HL-60 (cell line): ENCODE results near the gene WFS1.

Experiments
- DNase-seq, 2 experiments: peaks; one replicate each; pipeline ENCODE4 v3.0.0-alpha.2; 2010 to 2020; ENCODE audit warnings: low read depth in 1 of 2, low spot score in 1 of 2
- H3K27ac ChIP-seq: fragments of 250-450 bp; sonication (Bioruptor Pico); replicated peaks from 2 replicates; pipeline ENCODE4 v1.5.1; 2020; ENCODE audit warnings: mild to moderate bottlenecking, moderate library complexity
- H3K27me3 ChIP-seq: fragments of 250-450 bp; sonication (Bioruptor Pico); 2 replicates; pipeline ENCODE4 v1.5.1; 2021; ENCODE audit warnings: mild to moderate bottlenecking, moderate library complexity; ENCODE audit not compliant: insufficient read depth, poor library complexity, severe bottlenecking
- H3K4me3 ChIP-seq: replicated peaks from 2 replicates; pipeline ENCODE4 v1.5.1; 2011; ENCODE audit warnings: mild to moderate bottlenecking, control low read depth, low read length; ENCODE audit not compliant: insufficient read depth
- GABPA ChIP-seq: IDR thresholded peaks from 2 replicates; pipeline ENCODE4 v1.6.1; 2012; ENCODE audit warnings: low read depth
- POLR2AphosphoS5 ChIP-seq: IDR thresholded peaks from 2 replicates; pipeline ENCODE4 v1.6.1; 2012; ENCODE audit warnings: low read depth
- SPI1 ChIP-seq: IDR thresholded peaks from 2 replicates; pipeline ENCODE4 v1.6.1; 2012; ENCODE audit warnings: low read depth, mild to moderate bottlenecking, borderline replicate concordance
- TF ChIP-seq, protein P1 (sequence below): IDR thresholded peaks from one replicate; pipeline ENCODE4 v1.5.1; 2011; ENCODE audit warnings: low read length, control low read depth, inconsistent platforms; ENCODE audit not compliant: insufficient read depth
- TF ChIP-seq, protein P2 (sequence below): IDR thresholded peaks from 2 replicates; pipeline ENCODE4 v1.6.1; 2012; ENCODE audit warnings: low read depth; ENCODE audit not compliant: insufficient replicate concordance

The WFS1 gene

DNA sequence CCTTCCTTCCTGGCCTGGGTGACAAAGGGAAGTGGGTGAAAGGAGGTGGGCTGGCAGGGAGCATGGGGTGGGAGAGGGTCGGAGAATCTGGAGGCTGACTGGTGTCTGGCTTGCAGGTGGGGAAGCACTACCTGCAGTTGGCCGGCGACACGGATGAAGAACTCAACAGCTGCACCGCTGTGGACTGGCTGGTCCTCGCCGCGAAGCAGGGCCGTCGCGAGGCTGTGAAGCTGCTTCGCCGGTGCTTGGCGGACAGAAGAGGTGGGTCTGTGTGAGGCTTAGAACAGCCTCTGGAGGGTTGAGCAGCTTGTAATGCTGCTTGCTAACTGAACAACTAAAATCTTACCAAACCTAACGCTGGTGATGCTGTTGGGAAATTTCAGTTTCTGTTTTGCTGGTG, 19.2 kb downstream of the WFS1 start:
- no peak for DNase-seq
- Histone ChIP-seq H3K27ac (no peak overlapping the region), H3K4me3 (no peak overlapping the region), H3K27me3 (no peaks in the 10 kb centered on the region)
- no peak for TF ChIP-seq SPI1
- no peak for TF ChIP-seq POLR2AphosphoS5
- TF ChIP-seq GABPA = no peak
- TF ChIP-seq, protein P1, sequence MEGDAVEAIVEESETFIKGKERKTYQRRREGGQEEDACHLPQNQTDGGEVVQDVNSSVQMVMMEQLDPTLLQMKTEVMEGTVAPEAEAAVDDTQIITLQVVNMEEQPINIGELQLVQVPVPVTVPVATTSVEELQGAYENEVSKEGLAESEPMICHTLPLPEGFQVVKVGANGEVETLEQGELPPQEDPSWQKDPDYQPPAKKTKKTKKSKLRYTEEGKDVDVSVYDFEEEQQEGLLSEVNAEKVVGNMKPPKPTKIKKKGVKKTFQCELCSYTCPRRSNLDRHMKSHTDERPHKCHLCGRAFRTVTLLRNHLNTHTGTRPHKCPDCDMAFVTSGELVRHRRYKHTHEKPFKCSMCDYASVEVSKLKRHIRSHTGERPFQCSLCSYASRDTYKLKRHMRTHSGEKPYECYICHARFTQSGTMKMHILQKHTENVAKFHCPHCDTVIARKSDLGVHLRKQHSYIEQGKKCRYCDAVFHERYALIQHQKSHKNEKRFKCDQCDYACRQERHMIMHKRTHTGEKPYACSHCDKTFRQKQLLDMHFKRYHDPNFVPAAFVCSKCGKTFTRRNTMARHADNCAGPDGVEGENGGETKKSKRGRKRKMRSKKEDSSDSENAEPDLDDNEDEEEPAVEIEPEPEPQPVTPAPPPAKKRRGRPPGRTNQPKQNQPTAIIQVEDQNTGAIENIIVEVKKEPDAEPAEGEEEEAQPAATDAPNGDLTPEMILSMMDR = no peak
- TF ChIP-seq, protein P2, sequence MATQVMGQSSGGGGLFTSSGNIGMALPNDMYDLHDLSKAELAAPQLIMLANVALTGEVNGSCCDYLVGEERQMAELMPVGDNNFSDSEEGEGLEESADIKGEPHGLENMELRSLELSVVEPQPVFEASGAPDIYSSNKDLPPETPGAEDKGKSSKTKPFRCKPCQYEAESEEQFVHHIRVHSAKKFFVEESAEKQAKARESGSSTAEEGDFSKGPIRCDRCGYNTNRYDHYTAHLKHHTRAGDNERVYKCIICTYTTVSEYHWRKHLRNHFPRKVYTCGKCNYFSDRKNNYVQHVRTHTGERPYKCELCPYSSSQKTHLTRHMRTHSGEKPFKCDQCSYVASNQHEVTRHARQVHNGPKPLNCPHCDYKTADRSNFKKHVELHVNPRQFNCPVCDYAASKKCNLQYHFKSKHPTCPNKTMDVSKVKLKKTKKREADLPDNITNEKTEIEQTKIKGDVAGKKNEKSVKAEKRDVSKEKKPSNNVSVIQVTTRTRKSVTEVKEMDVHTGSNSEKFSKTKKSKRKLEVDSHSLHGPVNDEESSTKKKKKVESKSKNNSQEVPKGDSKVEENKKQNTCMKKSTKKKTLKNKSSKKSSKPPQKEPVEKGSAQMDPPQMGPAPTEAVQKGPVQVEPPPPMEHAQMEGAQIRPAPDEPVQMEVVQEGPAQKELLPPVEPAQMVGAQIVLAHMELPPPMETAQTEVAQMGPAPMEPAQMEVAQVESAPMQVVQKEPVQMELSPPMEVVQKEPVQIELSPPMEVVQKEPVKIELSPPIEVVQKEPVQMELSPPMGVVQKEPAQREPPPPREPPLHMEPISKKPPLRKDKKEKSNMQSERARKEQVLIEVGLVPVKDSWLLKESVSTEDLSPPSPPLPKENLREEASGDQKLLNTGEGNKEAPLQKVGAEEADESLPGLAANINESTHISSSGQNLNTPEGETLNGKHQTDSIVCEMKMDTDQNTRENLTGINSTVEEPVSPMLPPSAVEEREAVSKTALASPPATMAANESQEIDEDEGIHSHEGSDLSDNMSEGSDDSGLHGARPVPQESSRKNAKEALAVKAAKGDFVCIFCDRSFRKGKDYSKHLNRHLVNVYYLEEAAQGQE = no peak

DNA sequence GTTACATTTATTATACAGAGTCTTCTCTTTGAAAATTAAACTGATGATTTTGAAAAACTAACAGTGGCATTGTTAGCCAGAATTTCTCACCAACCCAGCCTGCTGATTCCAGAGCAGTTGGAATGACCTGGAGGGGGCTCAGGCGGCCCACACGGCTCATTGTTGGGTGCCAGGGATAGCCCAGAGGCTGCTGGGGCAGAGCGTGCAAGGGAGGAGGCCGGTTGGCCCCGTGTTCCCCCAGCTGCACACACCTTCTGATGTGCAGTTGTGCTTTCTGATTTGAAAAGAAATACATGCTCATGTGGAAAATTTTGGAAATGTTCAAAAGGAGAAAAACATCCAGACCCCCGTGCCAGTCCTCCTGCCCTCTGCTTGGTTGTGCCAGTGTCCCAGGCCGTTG, 20.6 kb downstream of the WFS1 start:
- no peak for DNase-seq

DNA sequence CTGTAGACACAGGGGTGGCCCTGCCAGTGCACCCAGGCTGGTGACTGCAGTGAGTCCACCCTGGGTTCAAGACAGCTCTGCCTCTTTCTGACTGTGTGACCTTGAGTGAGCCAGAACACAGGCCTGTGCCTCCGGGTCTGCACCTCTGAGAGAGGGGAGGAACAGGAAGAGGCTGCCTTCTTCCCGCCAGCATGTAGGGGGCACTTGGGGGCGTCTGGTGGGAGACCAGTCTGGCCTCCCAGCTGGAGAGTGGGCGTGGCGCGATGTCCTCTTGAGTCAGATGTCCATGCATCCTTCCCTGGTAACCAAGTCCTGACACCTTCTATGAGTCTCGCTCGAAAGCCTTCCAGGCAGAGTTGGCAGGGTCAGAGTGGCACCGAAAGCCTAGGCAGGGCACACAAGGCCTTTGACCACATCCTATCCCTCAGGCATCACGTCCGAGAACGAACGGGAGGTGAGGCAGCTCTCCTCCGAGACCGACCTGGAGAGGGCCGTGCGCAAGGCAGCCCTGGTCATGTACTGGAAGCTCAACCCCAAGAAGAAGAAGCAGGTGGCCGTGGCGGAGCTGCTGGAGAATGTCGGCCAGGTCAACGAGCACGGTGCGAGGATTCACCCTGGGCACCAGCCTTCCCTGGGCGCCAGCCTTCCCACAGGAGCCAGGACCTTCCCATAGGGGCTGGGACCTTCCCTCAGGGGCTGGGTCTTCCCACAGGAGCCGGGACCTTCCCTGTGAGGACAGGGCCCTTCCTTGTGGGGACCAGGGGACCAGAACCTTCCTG, 21.3 kb downstream of the WFS1 start:
- no peak for DNase-seq
- Histone ChIP-seq H3K27ac (no peak overlapping the region), H3K4me3 (no peak overlapping the region), H3K27me3 (no peaks in the 10 kb centered on the region)
- TF ChIP-seq POLR2AphosphoS5 = no peak
- no peak for TF ChIP-seq SPI1
- TF ChIP-seq, protein P2 = no peak
- TF ChIP-seq GABPA = no peak
- TF ChIP-seq, protein P1 = no peak

More for the DNA sequence above, 20.6 kb downstream of the WFS1 start:
- Histone ChIP-seq H3K4me3 (no peak overlapping the region), H3K27me3 (no peaks in the 10 kb centered on the region), H3K27ac (no peak overlapping the region)
- TF ChIP-seq GABPA = no peak
- no peak for TF ChIP-seq POLR2AphosphoS5
- TF ChIP-seq, protein P2 = no peak
- TF ChIP-seq, protein P1 = no peak
- TF ChIP-seq SPI1 = no peak
